HEK293 (cell line): ENCODE results near the gene SLC17A1.

Experiments
- HOXA7 ChIP-seq: sonication (generic); formaldehyde crosslinking; IDR thresholded peaks from 2 replicates; pipeline ENCODE4 v1.8.1; 2022; ENCODE audit warnings: missing genetic modification reagents, borderline replicate concordance
- REST ChIP-seq: fragments of 450-650 bp; formaldehyde crosslinking; IDR thresholded peaks from 2 replicates; pipeline ENCODE4 v1.5.1; 2016; ENCODE audit warnings: missing biosample characterization, missing genetic modification characterization
- ZBTB20 ChIP-seq: fragments of 450-650 bp; formaldehyde crosslinking; IDR thresholded peaks from 2 replicates; pipeline ENCODE4 v1.5.1; 2016; ENCODE audit warnings: missing biosample characterization, missing genetic modification characterization
- ZNF133 ChIP-seq: fragments of 450-650 bp; formaldehyde crosslinking; IDR thresholded peaks from 2 replicates; pipeline ENCODE4 v1.5.1; 2016; ENCODE audit warnings: missing biosample characterization, missing genetic modification characterization
- ZNF138 ChIP-seq: fragments of 450-650 bp; formaldehyde crosslinking; IDR thresholded peaks from 2 replicates; pipeline ENCODE4 v1.5.1; 2016; ENCODE audit warnings: missing biosample characterization, missing genetic modification characterization, borderline replicate concordance
- ZNF24 ChIP-seq: fragments of 450-650 bp; formaldehyde crosslinking; IDR thresholded peaks from 2 replicates; pipeline ENCODE4 v1.5.1; 2016; ENCODE audit warnings: missing biosample characterization, missing genetic modification characterization
- ZNF274 ChIP-seq, 2 experiments: fragments of 200-500 bp in 1 of 2; fragments of 450-650 bp in 1 of 2; sonication (Bioruptor generic) in 1 of 2; formaldehyde crosslinking in 1 of 2; IDR thresholded peaks; 2 replicates each; pipeline versions ENCODE4 v1.5.1 to v1.6.1; 2014 to 2016; ENCODE audit warnings: borderline replicate concordance in 1 of 2, inconsistent platforms in 1 of 2, low read length in 1 of 2, missing biosample characterization in 1 of 2, missing genetic modification characterization in 1 of 2
- ZNF501 ChIP-seq: fragments of 450-650 bp; formaldehyde crosslinking; IDR thresholded peaks from 2 replicates; pipeline ENCODE4 v1.5.1; 2016; ENCODE audit warnings: missing biosample characterization, missing genetic modification characterization
- ZNF777 ChIP-seq: fragments of 450-650 bp; formaldehyde crosslinking; IDR thresholded peaks from 2 replicates; pipeline ENCODE4 v1.5.1; 2017; ENCODE audit warnings: missing biosample characterization, missing genetic modification characterization, borderline replicate concordance
- TF ChIP-seq, protein P1 (sequence below): fragments of 450-650 bp; formaldehyde crosslinking; IDR thresholded peaks from 2 replicates; pipeline ENCODE4 v1.5.1; 2016; ENCODE audit warnings: missing biosample characterization, missing genetic modification characterization

- TF ChIP-seq HOXA7 (CRISPR knock-in tag) = no peak
- TF ChIP-seq ZNF138 (tag by site-specific recombination) = no peak
- TF ChIP-seq ZNF24 = no peak
- TF ChIP-seq ZNF133 (tag by site-specific recombination) = no peak
- TF ChIP-seq, protein P1, sequence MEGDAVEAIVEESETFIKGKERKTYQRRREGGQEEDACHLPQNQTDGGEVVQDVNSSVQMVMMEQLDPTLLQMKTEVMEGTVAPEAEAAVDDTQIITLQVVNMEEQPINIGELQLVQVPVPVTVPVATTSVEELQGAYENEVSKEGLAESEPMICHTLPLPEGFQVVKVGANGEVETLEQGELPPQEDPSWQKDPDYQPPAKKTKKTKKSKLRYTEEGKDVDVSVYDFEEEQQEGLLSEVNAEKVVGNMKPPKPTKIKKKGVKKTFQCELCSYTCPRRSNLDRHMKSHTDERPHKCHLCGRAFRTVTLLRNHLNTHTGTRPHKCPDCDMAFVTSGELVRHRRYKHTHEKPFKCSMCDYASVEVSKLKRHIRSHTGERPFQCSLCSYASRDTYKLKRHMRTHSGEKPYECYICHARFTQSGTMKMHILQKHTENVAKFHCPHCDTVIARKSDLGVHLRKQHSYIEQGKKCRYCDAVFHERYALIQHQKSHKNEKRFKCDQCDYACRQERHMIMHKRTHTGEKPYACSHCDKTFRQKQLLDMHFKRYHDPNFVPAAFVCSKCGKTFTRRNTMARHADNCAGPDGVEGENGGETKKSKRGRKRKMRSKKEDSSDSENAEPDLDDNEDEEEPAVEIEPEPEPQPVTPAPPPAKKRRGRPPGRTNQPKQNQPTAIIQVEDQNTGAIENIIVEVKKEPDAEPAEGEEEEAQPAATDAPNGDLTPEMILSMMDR (tag by site-specific recombination) = no peak
- TF ChIP-seq ZNF777 (tag by site-specific recombination) = no peak
- no peak for TF ChIP-seq REST (tag by site-specific recombination)
- TF ChIP-seq ZNF501 = no peak
- TF ChIP-seq ZNF274 (IDR thresholded peaks at IDR 0.05; ENCODE audit: low read length) = no peak
- TF ChIP-seq ZNF274 (tag by site-specific recombination; IDR thresholded peaks at IDR 0.05; ENCODE audit: borderline replicate concordance) = no peak
- no peak for TF ChIP-seq ZBTB20 (tag by site-specific recombination)
Measured at GRCh38 chr6:25830458-25830857, 1.4 kb downstream of the SLC17A1 start.
